GM23338 (cell line): ENCODE data around the gene VAT1. TPM values are rescaled to one million over a fixed set of nuclear protein-coding genes. Genes with fewer than 3 reads are reported as not detected.

ENCODE experiments used
- ATAC-seq: fragments of 200-7000 bp; cut with Tn5 transposase; 3 replicates; pipeline ENCODE4 v1.9.1; 2020
- DNase-seq: peaks from one replicate; pipeline ENCODE4 v3.0.0-alpha.2; 2015; ENCODE audit warnings: low spot score
- H2AFZ ChIP-seq: fragments of 200-600 bp; sonication (generic); 2 replicates; pipeline ENCODE4 v1.8.0; 2016; ENCODE audit warnings: antibody characterized with exemption, mild to moderate bottlenecking, moderate library complexity
- H3F3A ChIP-seq: fragments of 200-600 bp; sonication (generic); replicated peaks from 2 replicates; pipeline ENCODE4 v1.8.0; 2017; ENCODE audit warnings: antibody characterized with exemption, mixed run types, low read depth
- H3K27ac ChIP-seq: fragments of 200-600 bp; sonication (generic); 2 replicates; pipeline ENCODE4 v1.6.1; 2016; ENCODE audit warnings: low read depth
- H3K27me3 ChIP-seq: fragments of 200-600 bp; sonication (generic); 2 replicates; pipeline ENCODE4 v1.8.0; 2016; ENCODE audit warnings: mild to moderate bottlenecking, mixed run types, moderate library complexity; ENCODE audit not compliant: insufficient read depth
- H3K36me3 ChIP-seq: fragments of 200-600 bp; sonication (generic); 2 replicates; pipeline ENCODE4 v1.8.0; 2016; ENCODE audit warnings: mild to moderate bottlenecking; ENCODE audit not compliant: insufficient read depth
- H3K4me1 ChIP-seq: fragments of 200-600 bp; sonication (generic); 2 replicates; pipeline ENCODE4 v1.8.0; 2016; ENCODE audit warnings: mild to moderate bottlenecking, moderate library complexity; ENCODE audit not compliant: insufficient read depth
- H3K4me2 ChIP-seq: fragments of 200-600 bp; sonication (generic); 2 replicates; pipeline ENCODE4 v1.7.1; 2017; ENCODE audit warnings: mixed run types
- H3K4me3 ChIP-seq: fragments of 200-600 bp; sonication (generic); 2 replicates; pipeline ENCODE4 v1.6.1; 2016; ENCODE audit warnings: mixed run types
- H3K79me2 ChIP-seq: fragments of 200-600 bp; sonication (generic); replicated peaks from 2 replicates; pipeline ENCODE4 v1.8.0; 2017; ENCODE audit warnings: mild to moderate bottlenecking; ENCODE audit not compliant: insufficient read depth
- H3K9me2 ChIP-seq: fragments of 200-600 bp; sonication (generic); 2 replicates; pipeline ENCODE4 v1.8.0; 2017; ENCODE audit not compliant: insufficient read depth
- H4K20me1 ChIP-seq: fragments of 200-600 bp; sonication (generic); replicated peaks from 2 replicates; pipeline ENCODE4 v1.8.0; 2017; ENCODE audit warnings: mild to moderate bottlenecking; ENCODE audit not compliant: insufficient read depth
- H3K27ac Mint-ChIP-seq: 2 replicates; pipeline ENCODE4 v1.8.0; 2020; ENCODE audit warnings: inconsistent platforms, mild to moderate bottlenecking, moderate library complexity, mixed read lengths
- H3K27me3 Mint-ChIP-seq: 3 replicates; pipeline ENCODE4 v1.8.0; 2022; ENCODE audit warnings: low read depth, mild to moderate bottlenecking, moderate library complexity, mixed read lengths, inconsistent platforms; ENCODE audit not compliant: insufficient read depth, poor library complexity
- H3K36me3 Mint-ChIP-seq: 3 replicates; pipeline ENCODE4 v1.8.0; 2021; ENCODE audit warnings: low read depth, mild to moderate bottlenecking, inconsistent platforms, moderate library complexity, mixed read lengths
- H3K4me1 Mint-ChIP-seq: 3 replicates; pipeline ENCODE4 v1.8.0; 2020; ENCODE audit warnings: mild to moderate bottlenecking, inconsistent platforms, mixed read lengths
- H3K4me3 Mint-ChIP-seq: 3 replicates; pipeline ENCODE4 v1.8.0; 2021; ENCODE audit warnings: moderate library complexity, mild to moderate bottlenecking, inconsistent platforms, mixed read lengths
- H3K9me3 Mint-ChIP-seq: 3 replicates; pipeline ENCODE4 v1.8.0; 2020; ENCODE audit warnings: moderate library complexity, mild to moderate bottlenecking, inconsistent platforms, mixed read lengths
- CREB1 ChIP-seq: fragments of 250-450 bp; sonication (Bioruptor Pico); IDR thresholded peaks from 2 replicates; pipeline ENCODE4 v1.5.0; 2020; ENCODE audit warnings: low read depth, mild to moderate bottlenecking, moderate library complexity
- CTCF ChIP-seq, 2 experiments: fragments of 200-600 bp in 1 of 2; sonication (generic) in 1 of 2; conservative IDR thresholded peaks; 2 replicates each; pipeline versions ENCODE4 v1.5.1 to v1.6.1; 2016 to 2017; ENCODE audit warnings: antibody characterized with exemption in 2 of 2, low read depth in 2 of 2, mild to moderate bottlenecking in 2 of 2, moderate library complexity in 1 of 2
- EZH2 ChIP-seq: fragments of 200-600 bp; sonication (generic); IDR thresholded peaks from one replicate; pipeline ENCODE4 v1.8.0; 2017; ENCODE audit warnings: antibody characterized with exemption, mild to moderate bottlenecking, low read depth; ENCODE audit not compliant: unreplicated experiment
- EZH2phosphoT487 ChIP-seq: fragments of 200-600 bp; sonication (generic); IDR thresholded peaks from one replicate; pipeline ENCODE4 v1.8.1; 2018; ENCODE audit warnings: antibody characterized with exemption; ENCODE audit not compliant: unreplicated experiment
- JUNB ChIP-seq: IDR thresholded peaks from one replicate; pipeline ENCODE4 v1.6.1; 2016; ENCODE audit warnings: antibody characterized with exemption; ENCODE audit not compliant: unreplicated experiment
- NANOG ChIP-seq: IDR thresholded peaks from 2 replicates; pipeline ENCODE4 v1.6.1; 2016; ENCODE audit warnings: antibody characterized with exemption, borderline replicate concordance
- POLR2AphosphoS5 ChIP-seq: IDR thresholded peaks from 2 replicates; pipeline ENCODE4 v1.6.1; 2016; ENCODE audit warnings: antibody characterized with exemption, low read depth
- REST ChIP-seq: IDR thresholded peaks from one replicate; pipeline ENCODE4 v1.6.1; 2018; ENCODE audit warnings: antibody characterized with exemption; ENCODE audit not compliant: unreplicated experiment
- STAT1 ChIP-seq: IDR thresholded peaks from one replicate; pipeline ENCODE4 v1.6.1; 2016; ENCODE audit warnings: antibody characterized with exemption; ENCODE audit not compliant: unreplicated experiment
- ZNF114 ChIP-seq: fragments of 250-450 bp; sonication (Bioruptor Pico); IDR thresholded peaks from 2 replicates; pipeline ENCODE4 v1.5.0; 2020; ENCODE audit warnings: mild to moderate bottlenecking, moderate library complexity
- ZNF331 ChIP-seq: fragments of 250-450 bp; sonication (Bioruptor Pico); IDR thresholded peaks from 2 replicates; pipeline ENCODE4 v1.5.0; 2020; ENCODE audit warnings: low read depth, mild to moderate bottlenecking, moderate library complexity
- polyA plus RNA-seq: library from polyadenylated mRNA; unstranded; fragments of >200 nt; fragmentation: Nextera tagmentation; extraction: Ambion mirVana; gene quantifications from 2 replicates; pipeline ENCODE4 v1.2.1, GENCODE V29; 2016
- total RNA-seq: library from RNA; depleted of rRNA; stranded (reverse); fragments of >200 nt; shearing (Covaris generic); gene quantifications from 2 replicates; pipeline ENCODE4 v1.2.3, GENCODE V29; 2014
- TF ChIP-seq, protein P1 (sequence below): fragments of 250-450 bp; sonication (Bioruptor Pico); IDR thresholded peaks from 2 replicates; pipeline ENCODE4 v1.5.0; 2020; ENCODE audit warnings: mild to moderate bottlenecking, moderate library complexity
- TF ChIP-seq, protein P2 (sequence below): IDR thresholded peaks from 2 replicates; pipeline ENCODE4 v1.6.1; 2016; ENCODE audit warnings: antibody characterized with exemption

Gene VAT1
- total and polyA plus RNA-seq, 2 experiments from 2014 or later: 233 to 300 TPM

GRCh38 chr17:42982266-42982665 lies 39.9 kb downstream of the VAT1 start:
- H3K27me3 Mint-ChIP-seq: peaks cover 18% of the 10 kb centered on the region
- H3K27ac ChIP-seq: no peak overlapping the region
- no peak overlapping the region for H3K27ac Mint-ChIP-seq
- no peak for TF ChIP-seq EZH2phosphoT487
- TF ChIP-seq, protein P1, sequence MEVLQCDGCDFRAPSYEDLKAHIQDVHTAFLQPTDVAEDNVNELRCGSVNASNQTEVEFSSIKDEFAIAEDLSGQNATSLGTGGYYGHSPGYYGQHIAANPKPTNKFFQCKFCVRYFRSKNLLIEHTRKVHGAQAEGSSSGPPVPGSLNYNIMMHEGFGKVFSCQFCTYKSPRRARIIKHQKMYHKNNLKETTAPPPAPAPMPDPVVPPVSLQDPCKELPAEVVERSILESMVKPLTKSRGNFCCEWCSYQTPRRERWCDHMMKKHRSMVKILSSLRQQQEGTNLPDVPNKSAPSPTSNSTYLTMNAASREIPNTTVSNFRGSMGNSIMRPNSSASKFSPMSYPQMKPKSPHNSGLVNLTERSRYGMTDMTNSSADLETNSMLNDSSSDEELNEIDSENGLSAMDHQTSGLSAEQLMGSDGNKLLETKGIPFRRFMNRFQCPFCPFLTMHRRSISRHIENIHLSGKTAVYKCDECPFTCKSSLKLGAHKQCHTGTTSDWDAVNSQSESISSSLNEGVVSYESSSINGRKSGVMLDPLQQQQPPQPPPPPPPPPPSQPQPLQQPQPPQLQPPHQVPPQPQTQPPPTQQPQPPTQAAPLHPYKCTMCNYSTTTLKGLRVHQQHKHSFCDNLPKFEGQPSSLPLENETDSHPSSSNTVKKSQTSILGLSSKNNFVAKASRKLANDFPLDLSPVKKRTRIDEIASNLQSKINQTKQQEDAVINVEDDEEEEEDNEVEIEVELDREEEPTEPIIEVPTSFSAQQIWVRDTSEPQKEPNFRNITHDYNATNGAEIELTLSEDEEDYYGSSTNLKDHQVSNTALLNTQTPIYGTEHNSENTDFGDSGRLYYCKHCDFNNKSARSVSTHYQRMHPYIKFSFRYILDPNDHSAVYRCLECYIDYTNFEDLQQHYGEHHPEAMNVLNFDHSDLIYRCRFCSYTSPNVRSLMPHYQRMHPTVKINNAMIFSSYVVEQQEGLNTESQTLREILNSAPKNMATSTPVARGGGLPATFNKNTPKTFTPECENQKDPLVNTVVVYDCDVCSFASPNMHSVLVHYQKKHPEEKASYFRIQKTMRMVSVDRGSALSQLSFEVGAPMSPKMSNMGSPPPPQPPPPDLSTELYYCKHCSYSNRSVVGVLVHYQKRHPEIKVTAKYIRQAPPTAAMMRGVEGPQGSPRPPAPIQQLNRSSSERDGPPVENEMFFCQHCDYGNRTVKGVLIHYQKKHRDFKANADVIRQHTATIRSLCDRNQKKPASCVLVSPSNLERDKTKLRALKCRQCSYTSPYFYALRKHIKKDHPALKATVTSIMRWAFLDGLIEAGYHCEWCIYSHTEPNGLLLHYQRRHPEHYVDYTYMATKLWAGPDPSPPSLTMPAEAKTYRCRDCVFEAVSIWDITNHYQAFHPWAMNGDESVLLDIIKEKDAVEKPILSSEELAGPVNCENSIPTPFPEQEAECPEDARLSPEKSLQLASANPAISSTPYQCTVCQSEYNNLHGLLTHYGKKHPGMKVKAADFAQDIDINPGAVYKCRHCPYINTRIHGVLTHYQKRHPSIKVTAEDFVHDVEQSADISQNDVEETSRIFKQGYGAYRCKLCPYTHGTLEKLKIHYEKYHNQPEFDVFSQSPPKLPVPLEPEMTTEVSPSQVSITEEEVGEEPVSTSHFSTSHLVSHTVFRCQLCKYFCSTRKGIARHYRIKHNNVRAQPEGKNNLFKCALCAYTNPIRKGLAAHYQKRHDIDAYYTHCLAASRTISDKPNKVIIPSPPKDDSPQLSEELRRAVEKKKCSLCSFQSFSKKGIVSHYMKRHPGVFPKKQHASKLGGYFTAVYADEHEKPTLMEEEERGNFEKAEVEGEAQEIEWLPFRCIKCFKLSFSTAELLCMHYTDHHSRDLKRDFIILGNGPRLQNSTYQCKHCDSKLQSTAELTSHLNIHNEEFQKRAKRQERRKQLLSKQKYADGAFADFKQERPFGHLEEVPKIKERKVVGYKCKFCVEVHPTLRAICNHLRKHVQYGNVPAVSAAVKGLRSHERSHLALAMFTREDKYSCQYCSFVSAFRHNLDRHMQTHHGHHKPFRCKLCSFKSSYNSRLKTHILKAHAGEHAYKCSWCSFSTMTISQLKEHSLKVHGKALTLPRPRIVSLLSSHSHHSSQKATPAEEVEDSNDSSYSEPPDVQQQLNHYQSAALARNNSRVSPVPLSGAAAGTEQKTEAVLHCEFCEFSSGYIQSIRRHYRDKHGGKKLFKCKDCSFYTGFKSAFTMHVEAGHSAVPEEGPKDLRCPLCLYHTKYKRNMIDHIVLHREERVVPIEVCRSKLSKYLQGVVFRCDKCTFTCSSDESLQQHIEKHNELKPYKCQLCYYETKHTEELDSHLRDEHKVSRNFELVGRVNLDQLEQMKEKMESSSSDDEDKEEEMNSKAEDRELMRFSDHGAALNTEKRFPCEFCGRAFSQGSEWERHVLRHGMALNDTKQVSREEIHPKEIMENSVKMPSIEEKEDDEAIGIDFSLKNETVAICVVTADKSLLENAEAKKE (CRISPR knock-in tag): no peak
- TF ChIP-seq EZH2: no peak
- no peak for TF ChIP-seq CREB1 (CRISPR knock-in tag)
- TF ChIP-seq REST: no peak
- no peak for TF ChIP-seq ZNF331 (CRISPR knock-in tag)
- TF ChIP-seq NANOG: no peak
- no peak for TF ChIP-seq JUNB
- TF ChIP-seq POLR2AphosphoS5: no peak
- TF ChIP-seq, protein P2, sequence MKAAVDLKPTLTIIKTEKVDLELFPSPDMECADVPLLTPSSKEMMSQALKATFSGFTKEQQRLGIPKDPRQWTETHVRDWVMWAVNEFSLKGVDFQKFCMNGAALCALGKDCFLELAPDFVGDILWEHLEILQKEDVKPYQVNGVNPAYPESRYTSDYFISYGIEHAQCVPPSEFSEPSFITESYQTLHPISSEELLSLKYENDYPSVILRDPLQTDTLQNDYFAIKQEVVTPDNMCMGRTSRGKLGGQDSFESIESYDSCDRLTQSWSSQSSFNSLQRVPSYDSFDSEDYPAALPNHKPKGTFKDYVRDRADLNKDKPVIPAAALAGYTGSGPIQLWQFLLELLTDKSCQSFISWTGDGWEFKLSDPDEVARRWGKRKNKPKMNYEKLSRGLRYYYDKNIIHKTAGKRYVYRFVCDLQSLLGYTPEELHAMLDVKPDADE: no peak
- TF ChIP-seq STAT1: no peak
- no peak for TF ChIP-seq ZNF114 (CRISPR knock-in tag)
- no peak for TF ChIP-seq CTCF (conservative IDR thresholded peaks at IDR 0.05; ENCODE audit: low read depth in 2 of 2)
- H3K4me3 ChIP-seq: no peak overlapping the region
- peaks cover 9% of the 10 kb centered on the region; the same call in 1 of the 2 replicates for H3F3A ChIP-seq
- H3K36me3 Mint-ChIP-seq: peaks cover 20% of the 10 kb centered on the region; the same call in 2 of the 3 replicates
- no peak for ATAC-seq
- no peaks in the 10 kb centered on the region; the same call in 2 of the 3 replicates for H3K9me3 Mint-ChIP-seq
- H3K4me2 ChIP-seq: no peak overlapping the region
- no peaks in the 10 kb centered on the region for H3K27me3 ChIP-seq
- peaks cover 33% of the 10 kb centered on the region for H3K79me2 ChIP-seq
- peaks cover 17% of the 10 kb centered on the region for H3K4me1 Mint-ChIP-seq
- peak overlapping the region; percentile 96; the same call in 2 of the 3 replicates for H3K4me3 Mint-ChIP-seq
- H4K20me1 ChIP-seq: 0 out of 2 replicates have a peak, but pooled peaks cover 4% of the 10 kb centered on the region
- no peak for DNase-seq
- H3K4me1 ChIP-seq: peaks cover 16% of the 10 kb centered on the region
- peaks cover 6% of the 10 kb centered on the region; the same call in 1 of the 2 replicates for H3K36me3 ChIP-seq
- no peak overlapping the region for H2AFZ ChIP-seq
- no peaks in the 10 kb centered on the region for H3K9me2 ChIP-seq
